ENCODE measurements around the gene GCAT.

GRCh38 chr22:37842015-37842793, 34.5 kb downstream of the GCAT start:
- TF ChIP-seq EZH2 (IDR thresholded peaks at IDR 0.05) (no peak), POLR2AphosphoS5 (IDR thresholded peaks at IDR 0.05; ENCODE audit: borderline replicate concordance, low read depth, low read length) (no peak)
